Activated CD8-positive, alpha-beta memory T cell treated with anti-CD3 and anti-CD28 coated beads for 1 hour (primary cell): ENCODE measurements around the gene SLC22A25.
"Not testable (repeated sequence)": the region's sequence is repeated elsewhere in the genome, so short reads cannot be mapped to it uniquely, and the experiment has no call there.

Source experiments
- DNase-seq, 2 donors: peaks; one replicate each; pipeline ENCODE4 v3.0.0-alpha.2; 2020; ENCODE audit warnings: low read depth in 1 of 2; ENCODE audit errors: extremely low read depth in 1 of 2

SLC22A25 gene

DNA sequence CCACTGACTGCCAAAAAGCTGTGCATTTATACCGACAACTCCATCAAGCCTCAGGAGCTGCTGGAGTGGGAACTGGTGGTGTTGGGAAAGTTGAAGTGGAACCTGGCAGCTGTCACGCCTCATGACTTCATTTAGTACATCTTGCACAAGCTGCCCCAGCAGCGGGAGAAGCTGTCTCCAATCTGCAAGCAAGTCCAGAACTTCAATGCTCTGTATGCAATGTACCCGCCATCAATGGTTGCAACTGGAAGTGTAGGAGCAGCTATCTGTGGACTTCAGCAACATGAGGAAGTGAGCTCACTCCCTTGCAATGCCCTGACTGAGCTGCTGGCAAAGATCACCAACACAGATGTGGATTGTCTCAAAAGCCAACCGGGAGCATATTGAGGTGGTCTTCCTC is at the start of gene SLC22A25:
Gene SLC22A25 (minus strand): TSS at position 67 of the 400 bp plus-strand sequence. CDS start 13,947 bp downstream, outside the sequence.
- no peak for DNase-seq

GRCh38 chr11:63290285-63290684 is 46.9 kb upstream of the SLC22A25 start:
- DNase-seq = no peak

DNA sequence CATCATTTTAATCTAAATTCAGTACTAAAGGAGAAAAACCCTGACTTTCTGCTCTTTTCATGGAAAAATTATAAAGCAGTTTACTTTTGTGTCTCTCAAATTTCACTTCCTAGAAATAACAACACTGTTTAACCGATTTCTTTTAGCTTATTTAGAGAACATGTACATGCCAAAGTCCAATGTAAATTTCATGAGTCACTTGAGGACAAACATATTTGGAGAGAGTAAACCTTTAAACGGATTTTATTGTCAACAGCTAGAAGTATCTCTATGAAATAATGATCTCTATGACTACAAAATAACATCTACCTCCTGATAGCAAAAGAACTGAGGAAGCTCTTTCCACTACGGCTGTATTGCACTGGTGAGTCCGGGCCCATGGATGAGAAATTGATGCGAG is 46.3 kb upstream of the SLC22A25 start:
- no peak for DNase-seq

DNA sequence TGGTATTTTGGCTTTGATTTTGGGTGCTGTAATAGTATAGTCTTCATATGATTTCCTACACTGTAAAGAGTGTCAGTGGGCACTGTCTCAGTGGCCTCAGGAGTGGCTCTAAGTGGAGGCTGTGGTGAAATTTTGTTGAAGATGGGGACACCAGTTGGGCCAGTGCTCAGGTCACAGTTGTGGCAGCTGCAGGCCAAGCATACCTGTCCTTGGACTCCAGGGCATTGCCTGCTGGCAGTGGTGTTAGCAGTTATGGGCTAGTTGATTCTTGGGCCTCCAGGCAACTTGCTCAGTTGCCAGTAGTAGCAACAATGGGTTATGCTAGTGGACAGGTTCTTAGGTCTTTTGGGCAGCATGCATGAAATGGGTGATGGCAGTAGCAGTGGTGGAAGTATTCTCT is 39.2 kb upstream of the SLC22A25 start:
- DNase-seq = no peak

DNA sequence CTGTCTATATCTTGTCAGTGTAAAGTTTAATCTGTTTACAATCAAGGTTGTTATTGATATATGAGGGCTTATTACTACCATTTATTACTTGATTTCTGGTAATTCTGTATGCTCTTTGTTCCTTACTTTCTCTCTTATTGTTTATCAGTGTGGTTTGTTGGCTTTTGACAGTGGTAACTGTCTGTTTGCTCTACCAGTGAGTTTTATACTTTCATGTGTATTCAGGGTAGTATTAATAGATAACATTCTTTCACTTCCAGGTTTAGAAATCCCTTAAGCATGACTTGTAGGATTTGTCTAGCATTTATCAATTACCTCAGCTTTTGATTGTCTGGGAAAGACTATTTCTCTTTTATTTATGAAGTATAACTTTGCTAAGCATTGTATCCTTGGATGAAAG is 37.5 kb upstream of the SLC22A25 start:
- DNase-seq = no peak

DNA sequence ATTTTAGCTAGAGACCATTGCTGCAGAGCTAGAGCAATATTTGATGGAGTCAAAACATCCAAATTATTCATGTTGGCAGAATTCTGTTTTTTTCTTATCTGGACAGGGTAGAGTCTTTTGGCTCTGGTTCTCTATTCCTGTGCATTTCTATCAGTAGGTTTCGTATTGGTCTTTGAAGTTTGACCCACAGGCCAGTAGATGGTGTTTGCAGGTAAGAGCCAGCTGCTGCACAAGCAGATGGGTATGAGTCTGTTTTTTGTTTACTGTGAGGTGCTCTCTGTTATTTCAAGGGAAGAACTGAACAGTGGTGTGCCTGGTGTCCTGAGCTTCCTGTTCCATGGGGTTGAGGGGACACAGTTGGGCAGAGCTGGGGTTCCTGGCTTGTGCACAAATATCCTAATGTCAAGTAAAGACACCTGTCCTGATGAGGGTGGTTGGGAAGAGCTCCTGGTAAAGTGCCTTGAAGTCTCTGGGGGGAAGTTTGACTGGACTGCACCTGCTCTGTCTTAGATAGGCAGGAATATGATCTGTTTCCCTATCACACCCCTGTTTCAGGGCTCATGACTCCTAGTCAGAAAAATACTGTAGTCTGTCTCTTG is 34.0 kb upstream of the SLC22A25 start:
- DNase-seq = no peak

GRCh38 chr11:63274776-63275175 is 31.4 kb upstream of the SLC22A25 start:
- no peak for DNase-seq

GRCh38 chr11:63273685-63274084 is 30.3 kb upstream of the SLC22A25 start:
- DNase-seq = no peak

DNA sequence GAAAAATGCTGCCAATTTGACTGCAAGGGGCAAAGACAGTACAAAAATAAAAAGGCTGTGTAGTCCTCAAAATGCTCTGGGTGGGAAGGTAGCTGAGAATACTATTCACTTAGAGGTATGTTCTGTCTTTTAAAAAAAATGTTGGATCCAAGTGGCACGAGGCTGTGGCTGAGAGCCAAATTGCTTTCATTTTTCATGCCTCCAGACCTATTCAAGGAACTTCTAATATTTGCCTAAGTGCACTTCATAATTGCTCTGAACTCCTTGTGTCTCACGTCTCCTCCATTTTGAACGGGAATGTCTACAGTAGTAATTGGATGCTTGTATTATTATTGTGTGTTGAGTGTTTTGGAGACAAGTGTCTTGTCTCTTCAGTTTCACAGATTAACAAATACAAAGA is 19.1 kb upstream of the SLC22A25 start:
- no peak for DNase-seq

DNA sequence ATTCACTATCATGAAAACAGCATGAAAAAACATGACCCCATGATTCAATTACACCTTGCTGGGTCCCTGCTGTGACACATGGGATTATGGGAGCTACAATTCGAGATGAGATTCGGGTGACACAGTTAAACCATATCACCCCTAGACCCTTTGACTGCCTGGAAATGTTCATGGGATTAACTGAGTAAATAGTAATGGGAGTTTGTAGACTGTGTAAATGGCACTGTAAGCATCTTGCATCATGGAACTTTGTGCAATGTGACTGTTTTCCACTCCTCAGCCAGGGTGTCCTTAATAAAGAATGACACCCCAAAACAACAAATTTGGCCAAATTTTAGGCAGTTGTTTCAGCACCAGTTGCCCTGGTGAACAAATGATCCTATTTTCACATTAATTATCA is 7.9 kb upstream of the SLC22A25 start:
- DNase-seq = no peak

- no peak for DNase-seq
Observed at GRCh38 chr11:63250162-63251050, 7.0 kb upstream of the SLC22A25 start.

GRCh38 chr11:63248966-63249365 is 5.6 kb upstream of the SLC22A25 start:
- no peak for DNase-seq

GRCh38 chr11:63247237-63248002 is 4.0 kb upstream of the SLC22A25 start:
- DNase-seq = not testable (repeated sequence)

- no peak for DNase-seq
Observed at GRCh38 chr11:63246045-63246444, 2.6 kb upstream of the SLC22A25 start.

- DNase-seq = no peak
Observed at GRCh38 chr11:63244862-63245261, 1.5 kb upstream of the SLC22A25 start.

- DNase-seq = no peak
Observed at GRCh38 chr11:63242089-63242781, 1.2 kb downstream of the SLC22A25 start.

DNA sequence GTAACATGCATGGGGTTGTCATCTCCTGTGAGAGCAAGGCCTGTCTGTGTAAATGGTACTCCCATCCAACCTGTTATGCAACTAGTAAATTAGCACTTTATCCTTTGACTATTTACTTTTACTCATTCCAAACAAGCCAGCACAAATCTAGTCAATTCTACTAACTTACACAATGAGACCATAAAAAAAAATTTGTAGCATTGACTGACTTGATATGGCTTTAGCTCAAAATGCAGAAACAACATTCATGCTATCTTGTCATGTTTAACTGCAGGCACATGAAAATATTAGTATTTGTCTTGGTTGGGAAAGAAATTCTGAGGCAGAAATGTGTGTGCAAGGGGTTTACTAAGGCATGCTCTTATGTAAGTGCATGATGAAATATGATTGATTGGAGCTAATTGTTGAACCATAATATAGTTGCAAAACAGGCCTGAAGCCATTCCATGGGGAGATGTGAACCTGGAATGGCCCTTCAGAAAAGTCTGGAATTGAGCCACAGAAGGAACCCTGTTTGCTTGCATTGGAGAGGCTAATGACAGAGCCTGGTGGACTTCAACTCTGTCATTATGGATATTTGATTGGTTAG is 2.5 kb downstream of the SLC22A25 start:
- DNase-seq = no peak

DNA sequence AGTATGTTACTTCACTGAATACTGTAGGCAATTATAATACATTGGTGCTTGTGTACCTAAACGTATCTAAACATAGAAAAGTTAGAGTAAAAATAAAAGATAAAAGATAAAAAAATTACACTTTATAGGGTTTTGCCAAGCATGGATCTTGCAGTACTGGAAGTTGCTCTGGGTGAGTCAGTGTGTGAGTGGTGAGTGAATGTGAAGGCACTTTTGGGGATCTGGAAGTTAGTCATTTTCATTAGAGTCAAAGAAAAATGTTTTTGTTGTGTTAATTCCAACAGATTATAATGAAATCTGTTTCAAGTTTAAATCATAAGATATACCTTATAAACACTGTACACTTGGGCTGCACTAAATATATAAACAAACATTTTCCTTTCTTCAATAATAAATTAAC is 3.3 kb downstream of the SLC22A25 start:
- DNase-seq = no peak

GRCh38 chr11:63239254-63239653 is 4.1 kb downstream of the SLC22A25 start:
- DNase-seq = no peak

- no peak for DNase-seq
Observed at GRCh38 chr11:63237413-63237812, 6.0 kb downstream of the SLC22A25 start.
